K562 treated with DMSO at 1 percent for 24 hours (cell line): ENCODE measurements around the gene QRICH2. TPM values are rescaled to one million over a fixed set of nuclear protein-coding genes. Genes with fewer than 3 reads are reported as not detected.

Experiments used
- total RNA-seq: library from RNA; unstranded; fragments of 300-600 nt; gene quantifications from 2 replicates; pipeline ENCODE4 v1.2.3, GENCODE V29; 2022; ENCODE audit warnings: low read depth; ENCODE audit not compliant: insufficient read depth

QRICH2 gene
- 11.5 and 13.5 TPM in 2 replicates for total RNA-seq

GRCh38 chr17:76307966-76308338 is at the start of gene QRICH2:
QRICH2 (minus strand) TSS chr17:76308276; CDS start chr17:76307998, 278 bp downstream.

GRCh38 chr17:76353599-76354316 is 45.7 kb upstream of the QRICH2 start, which contains the start of gene PRPSAP1:
PRPSAP1 (minus strand) TSS chr17:76353916; CDS start chr17:76353703, 213 bp downstream.

GRCh38 chr17:76264755-76265623 is 43.1 kb downstream of the QRICH2 start, which contains the start of gene UBALD2:
UBALD2 (plus strand) TSS chr17:76265348; CDS start chr17:76265506, 158 bp downstream.

GRCh38 chr17:76240461-76241203 is 67.4 kb downstream of the QRICH2 start, which contains the start of gene RNF157:
RNF157 (minus strand) TSS chr17:76240493; CDS start chr17:76240240, 253 bp downstream.

Other genes starting within 250 kb of the QRICH2 start
- 83.2 and 83.8 TPM in 2 replicates for gene SRP68, start 235.8 kb downstream of the QRICH2 start, total RNA-seq
- not detected in 2 replicates for gene GALR2, start 233.5 kb downstream of the QRICH2 start, total RNA-seq
- 6.7 and 7.0 TPM in 2 replicates for gene ZACN, start 229.1 kb downstream of the QRICH2 start, total RNA-seq
- gene EXOC7, start 204.5 kb downstream of the QRICH2 start, total RNA-seq, result 49.1 and 49.6 TPM in 2 replicates
- gene FOXJ1, start 167.0 kb downstream of the QRICH2 start, total RNA-seq, result 0.46 TPM in 1 of 2 replicates, not detected in the other
- 29.3 and 48.4 TPM in 2 replicates for gene RNF157, start 67.8 kb downstream of the QRICH2 start, total RNA-seq
- gene UBALD2, start 42.9 kb downstream of the QRICH2 start, total RNA-seq, result 249 and 257 TPM in 2 replicates
- 45.3 and 48.2 TPM in 2 replicates for gene PRPSAP1, start 45.6 kb upstream of the QRICH2 start, total RNA-seq
- 60.7 and 66.6 TPM in 2 replicates for gene SPHK1, start 76.3 kb upstream of the QRICH2 start, total RNA-seq
- gene UBE2O, start 144.9 kb upstream of the QRICH2 start, total RNA-seq, result 40.9 and 46.4 TPM in 2 replicates
- gene AANAT, start 159.3 kb upstream of the QRICH2 start, total RNA-seq, result not detected in 2 replicates
- gene RHBDF2, start 193.1 kb upstream of the QRICH2 start, total RNA-seq, result 0.79 and 1.6 TPM in 2 replicates
- 0.28 and 0.88 TPM in 2 replicates for gene CYGB, start 229.4 kb upstream of the QRICH2 start, total RNA-seq
- not detected in 2 replicates for gene PRCD, start 231.8 kb upstream of the QRICH2 start, total RNA-seq